HG03521 (cell line): ENCODE measurements around the gene GPRIN1.
A peak's percentile ranks its signal among the peaks of the same experiment; 100 is the strongest.

ENCODE experiments used
- ATAC-seq: cut with Tn5 transposase; IDR thresholded peaks from one replicate; pipeline ENCODE4 v1.9.1; 2021; ENCODE audit warnings: mild to moderate bottlenecking, moderate library complexity; ENCODE audit not compliant: unreplicated experiment

The GPRIN1 gene

GRCh38 chr5:176609724-176610434 lies at the start of gene GPRIN1:
Gene GPRIN1 (minus strand): TSS chr5:176610156. CDS start chr5:176599834, 10,322 bp downstream.
- peak; percentile 80 for ATAC-seq

GRCh38 chr5:176659512-176659839 lies 49.5 kb upstream of the GPRIN1 start:
- no peak for ATAC-seq

- ATAC-seq: no peak
Measured at GRCh38 chr5:176658817-176659511, 49.0 kb upstream of the GPRIN1 start.

- ATAC-seq: peak; percentile 45
Measured at GRCh38 chr5:176658007-176658599, 48.1 kb upstream of the GPRIN1 start.

- ATAC-seq: no peak
Measured at GRCh38 chr5:176656467-176656990, 46.6 kb upstream of the GPRIN1 start.

GRCh38 chr5:176654856-176655255 lies 44.9 kb upstream of the GPRIN1 start:
- no peak for ATAC-seq

GRCh38 chr5:176653401-176654385 lies 43.7 kb upstream of the GPRIN1 start:
- ATAC-seq: no peak

GRCh38 chr5:176652136-176652535 lies 42.2 kb upstream of the GPRIN1 start:
- ATAC-seq: no peak

- no peak for ATAC-seq
Measured at GRCh38 chr5:176651472-176651980, 41.6 kb upstream of the GPRIN1 start.

- ATAC-seq: no peak
Measured at GRCh38 chr5:176650354-176650884, 40.5 kb upstream of the GPRIN1 start.

- no peak for ATAC-seq
Measured at GRCh38 chr5:176648474-176649194, 38.7 kb upstream of the GPRIN1 start.

- no peak for ATAC-seq
Measured at GRCh38 chr5:176647843-176648473, 38.0 kb upstream of the GPRIN1 start.

GRCh38 chr5:176647030-176647842 lies 37.3 kb upstream of the GPRIN1 start, which contains the start of gene TSPAN17:
Gene TSPAN17 (plus strand): TSS chr5:176647484. CDS start chr5:176647616, 132 bp downstream.
- peak; percentile 96 for ATAC-seq

GRCh38 chr5:176646707-176647029 lies 36.7 kb upstream of the GPRIN1 start:
- peak; percentile 1 for ATAC-seq

- ATAC-seq: no peak
Measured at GRCh38 chr5:176646049-176646706, 36.2 kb upstream of the GPRIN1 start.

GRCh38 chr5:176644878-176645670 lies 35.1 kb upstream of the GPRIN1 start:
- ATAC-seq: no peak

GRCh38 chr5:176644294-176644693 lies 34.3 kb upstream of the GPRIN1 start:
- ATAC-seq: no peak
